T-helper 22 cell (primary cell): Measurements from ENCODE around the gene TMC7.

Experiments used
- DNase-seq: peaks from one replicate; pipeline ENCODE4 v3.0.0-alpha.2; 2020; ENCODE audit warnings: low read depth

Gene TMC7

DNA sequence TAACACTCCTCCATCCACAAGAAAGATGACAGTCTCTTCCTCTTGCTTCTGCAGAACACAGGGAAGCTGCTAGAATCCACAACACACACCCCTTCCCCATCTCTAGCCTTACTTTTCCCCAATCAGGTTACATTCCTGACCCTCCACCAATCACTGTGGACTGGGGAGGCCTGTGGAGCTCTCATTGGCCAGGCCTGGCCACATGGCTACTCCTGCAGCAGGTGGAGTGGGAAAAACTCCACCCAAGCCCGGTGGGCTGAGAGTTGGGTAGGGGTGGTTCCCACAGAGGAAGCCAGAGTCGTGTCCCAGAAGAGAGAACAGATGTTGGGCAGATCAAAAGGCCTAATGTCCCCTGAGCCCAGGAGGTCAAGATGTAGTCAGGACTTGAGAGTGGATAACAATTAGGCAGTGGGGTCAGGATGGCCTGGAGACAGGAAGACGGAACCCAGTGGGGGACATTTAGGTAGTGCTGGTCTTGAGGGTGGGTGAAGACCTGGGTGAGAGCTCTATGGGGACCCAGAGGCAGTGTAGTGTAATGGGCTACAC, 105.7 kb downstream of the TMC7 start:
- DNase-seq = no peak

DNA sequence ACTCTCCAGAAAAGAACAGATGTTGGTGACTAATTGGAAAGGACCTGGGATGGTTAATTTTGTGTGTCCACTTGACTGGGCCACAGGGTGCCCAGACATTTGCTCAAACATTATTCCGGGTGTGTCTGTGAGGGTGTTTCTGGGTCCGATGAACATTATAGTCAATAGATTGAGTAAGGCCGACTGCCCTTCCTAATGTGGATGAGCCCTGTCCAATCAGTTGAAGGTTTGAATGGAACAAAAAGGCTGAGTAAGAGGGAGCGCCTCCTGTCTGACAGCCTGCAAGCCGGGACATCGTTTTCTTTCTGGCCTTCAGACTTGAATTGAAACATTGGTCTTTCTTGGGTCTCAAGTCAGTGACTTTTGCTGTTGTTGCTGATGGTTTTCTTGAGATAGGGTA, 107.2 kb downstream of the TMC7 start:
- DNase-seq = no peak

DNA sequence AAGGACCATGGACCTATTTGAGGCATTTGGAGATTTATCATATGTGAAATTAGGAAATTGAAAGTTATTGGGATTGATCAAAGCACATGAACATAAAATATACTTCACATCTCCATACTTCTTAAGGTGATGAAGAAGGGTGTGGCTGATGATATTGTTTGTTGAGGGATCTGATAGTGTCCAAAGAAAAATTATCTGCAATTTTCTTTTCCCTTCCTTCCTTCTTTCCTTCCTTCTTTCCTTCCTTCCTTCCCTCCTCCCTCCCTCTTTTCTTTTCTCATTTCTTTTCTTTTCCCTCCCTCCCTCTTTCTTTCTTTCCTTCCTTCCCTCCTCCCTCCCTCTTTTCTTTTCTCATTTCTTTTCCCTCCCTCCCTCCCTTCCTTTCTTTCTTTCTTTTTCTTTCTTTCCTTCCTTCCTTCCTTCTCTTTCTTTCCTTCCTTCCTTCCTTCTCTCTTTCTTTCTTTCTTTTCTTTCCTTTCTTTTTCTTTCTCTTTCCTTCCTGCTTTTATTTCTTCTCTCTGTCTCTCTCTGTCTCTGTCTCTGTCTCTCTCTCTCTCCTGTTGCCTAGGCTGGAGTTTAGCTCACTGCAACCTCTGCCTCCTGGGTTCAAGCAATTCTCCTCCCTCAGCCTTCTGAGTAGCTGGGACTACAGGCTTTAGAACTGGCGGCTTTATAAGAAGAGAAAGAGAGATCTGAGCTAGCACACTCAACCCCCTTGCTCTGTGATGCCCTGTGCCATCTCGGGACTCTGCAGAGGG, 109.1 kb downstream of the TMC7 start:
- no peak for DNase-seq

DNA sequence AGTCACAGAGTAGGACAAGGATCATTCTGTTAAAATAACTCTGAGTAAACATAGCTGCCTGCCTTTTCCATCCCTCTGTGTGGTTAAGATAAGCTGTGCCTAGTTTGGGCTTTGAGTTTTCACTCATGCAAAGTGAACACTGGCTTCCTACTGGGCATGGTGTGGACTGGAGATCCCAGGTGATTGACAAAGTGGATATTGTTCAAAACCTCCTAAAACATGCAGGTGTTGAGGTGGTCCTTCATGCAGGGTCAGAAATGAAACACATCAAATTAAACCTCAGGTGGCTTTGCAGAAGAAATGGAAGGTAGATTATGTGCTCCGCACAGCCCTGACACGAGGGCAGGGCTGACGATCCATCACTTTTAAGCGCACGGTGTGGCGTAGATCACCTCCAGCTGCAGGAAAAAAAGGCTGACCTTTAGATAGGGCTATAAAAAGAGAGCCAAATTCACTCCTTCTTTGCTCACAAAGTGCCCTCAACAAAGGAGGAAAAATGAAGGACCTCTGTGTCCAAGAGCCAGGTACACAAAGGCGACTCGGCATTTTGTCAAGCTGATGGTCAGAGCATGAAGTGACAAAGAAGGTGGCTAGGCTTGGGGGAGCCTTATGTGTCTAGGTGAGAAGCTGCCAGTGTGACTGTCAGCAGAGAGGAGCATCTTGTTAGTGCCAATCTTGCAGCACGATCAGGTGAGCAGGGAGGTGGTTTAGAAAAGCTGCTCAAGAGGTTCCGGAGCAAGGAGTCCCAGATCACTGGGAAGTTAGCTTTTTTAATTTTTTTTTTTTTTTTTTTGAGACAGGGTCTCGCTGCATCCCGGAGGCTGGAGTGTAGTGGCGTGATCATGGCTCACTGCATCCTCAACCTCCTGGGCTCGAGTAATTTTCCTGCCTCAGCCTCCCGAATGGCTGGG, 110.2 kb downstream of the TMC7 start:
- no peak for DNase-seq

DNA sequence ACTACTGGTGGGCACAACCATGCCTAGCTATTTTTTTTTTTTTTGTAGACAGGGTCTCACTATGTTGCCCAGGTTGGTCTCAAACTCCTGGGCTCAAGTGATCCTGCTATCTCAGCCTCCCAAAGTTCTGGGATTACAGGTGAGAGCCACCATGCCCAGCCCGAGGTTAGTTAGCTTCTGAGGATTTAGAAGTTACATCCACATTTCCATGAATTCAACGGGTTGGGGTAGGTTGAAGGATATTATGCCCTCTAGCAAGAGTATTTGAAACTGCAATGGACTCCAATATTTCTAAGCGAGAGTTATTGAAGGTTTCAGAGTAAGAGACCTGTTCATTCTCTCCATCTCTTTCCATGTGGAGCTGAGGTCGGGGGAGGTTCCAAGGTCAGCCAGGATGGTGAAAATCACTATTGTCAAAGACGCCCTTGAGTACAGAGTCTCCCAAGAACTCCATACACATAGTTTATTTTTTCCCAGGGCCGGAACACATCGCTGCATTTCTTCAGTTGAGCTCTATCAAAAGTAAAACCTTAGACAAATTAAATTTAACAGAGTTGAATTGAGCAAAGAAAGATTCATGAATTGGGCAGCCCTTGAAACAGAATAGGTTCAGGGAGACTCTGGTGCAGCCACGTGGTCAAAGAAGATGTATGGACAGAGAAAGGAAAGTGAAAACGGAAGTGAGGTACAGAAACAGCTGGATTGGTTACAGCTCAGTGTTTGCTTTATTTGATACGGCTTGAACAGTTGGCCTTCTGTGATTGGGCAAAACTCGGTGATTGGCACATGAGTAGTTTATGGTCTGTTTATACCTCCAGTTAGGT, 111.0 kb downstream of the TMC7 start:
- DNase-seq = no peak

DNA sequence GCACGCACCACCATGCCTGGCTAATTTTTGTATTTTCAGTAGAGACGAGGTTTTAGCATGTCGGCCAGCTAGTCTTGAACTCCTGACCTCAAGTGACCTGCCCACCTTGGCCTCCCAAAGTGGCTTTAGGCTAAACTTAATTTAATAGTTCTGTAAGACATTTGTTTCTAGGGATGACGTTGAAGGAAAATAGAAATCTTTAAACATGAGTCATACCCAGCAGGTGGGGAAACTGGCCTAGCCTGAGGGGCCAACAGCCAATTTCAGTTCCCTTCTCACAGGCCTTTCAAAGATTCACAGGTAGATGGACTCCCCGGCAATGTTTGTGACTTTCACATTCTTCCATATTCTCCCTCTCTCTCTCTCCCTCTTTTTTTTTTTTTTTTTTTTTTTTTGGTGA, 111.9 kb downstream of the TMC7 start:
- no peak for DNase-seq

DNA sequence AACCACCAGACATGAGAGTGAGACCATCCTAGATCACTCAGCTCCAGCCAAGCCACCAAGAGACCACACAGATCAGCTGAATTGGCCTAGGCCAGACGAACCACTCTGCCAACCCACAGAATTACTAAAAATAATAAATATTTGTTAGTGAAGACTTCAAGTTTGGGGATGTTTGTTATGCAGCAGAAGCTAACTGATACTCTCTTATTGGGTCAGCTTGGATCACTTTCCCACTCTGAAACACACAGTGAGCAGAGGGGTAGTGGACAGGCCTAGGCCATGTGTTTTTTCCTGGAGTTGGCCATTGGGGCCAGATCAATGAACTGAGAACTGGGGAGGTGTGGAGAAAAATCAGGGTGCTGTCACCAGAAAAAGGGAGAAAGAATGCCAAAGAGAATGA, 114.4 kb downstream of the TMC7 start:
- no peak for DNase-seq

DNA sequence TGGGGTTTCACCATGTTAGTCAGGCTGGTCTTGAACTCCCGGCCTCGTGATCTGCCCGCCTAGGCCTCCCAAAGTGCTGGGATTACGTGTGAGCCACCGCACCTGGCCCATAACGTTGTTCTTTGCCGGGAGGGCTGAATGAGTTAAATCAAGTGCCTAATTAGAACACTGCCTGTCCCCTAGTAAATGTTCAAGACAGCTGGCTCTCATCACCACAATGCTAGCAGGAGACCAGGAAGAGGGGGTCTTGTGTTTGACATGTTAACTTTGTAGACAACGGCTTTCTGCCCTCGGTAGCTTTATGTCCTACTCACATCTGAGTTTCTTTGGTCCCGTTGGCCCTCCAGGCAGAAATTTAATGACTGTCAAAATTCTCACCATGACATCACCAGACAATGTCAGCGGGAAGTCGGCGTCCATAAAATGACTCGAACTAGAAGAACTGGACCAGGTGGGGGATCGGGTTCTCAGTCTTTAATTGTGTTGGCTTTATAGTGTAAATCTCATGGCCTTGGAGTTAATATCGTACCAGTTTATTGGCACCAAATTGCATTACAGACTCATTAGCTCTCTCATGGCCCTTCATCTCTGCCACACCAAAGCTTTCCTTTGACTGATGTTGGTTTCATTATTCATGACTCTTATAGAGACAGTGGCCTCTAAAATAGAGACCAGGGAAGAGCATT, 118.6 kb downstream of the TMC7 start:
- no peak for DNase-seq

DNA sequence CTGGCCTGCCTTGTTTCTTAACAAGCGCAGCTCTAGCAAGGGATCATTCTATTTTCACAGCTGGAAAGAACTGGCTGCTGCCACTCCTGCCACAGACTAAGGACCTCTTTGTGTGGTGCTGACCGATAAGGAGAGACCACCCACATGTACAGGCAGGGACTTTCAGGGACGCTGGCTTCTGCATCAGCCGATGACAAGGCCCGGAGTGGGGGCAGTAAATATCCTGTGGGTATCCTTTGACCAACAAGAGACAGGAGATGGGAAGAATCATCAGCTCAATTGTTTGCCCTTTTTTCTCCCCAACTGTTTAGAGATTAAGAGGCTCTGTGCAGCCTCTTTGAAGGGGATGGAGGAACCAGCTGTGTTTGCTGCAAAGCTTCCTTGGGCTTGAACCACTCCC, 120.9 kb downstream of the TMC7 start:
- no peak for DNase-seq

DNA sequence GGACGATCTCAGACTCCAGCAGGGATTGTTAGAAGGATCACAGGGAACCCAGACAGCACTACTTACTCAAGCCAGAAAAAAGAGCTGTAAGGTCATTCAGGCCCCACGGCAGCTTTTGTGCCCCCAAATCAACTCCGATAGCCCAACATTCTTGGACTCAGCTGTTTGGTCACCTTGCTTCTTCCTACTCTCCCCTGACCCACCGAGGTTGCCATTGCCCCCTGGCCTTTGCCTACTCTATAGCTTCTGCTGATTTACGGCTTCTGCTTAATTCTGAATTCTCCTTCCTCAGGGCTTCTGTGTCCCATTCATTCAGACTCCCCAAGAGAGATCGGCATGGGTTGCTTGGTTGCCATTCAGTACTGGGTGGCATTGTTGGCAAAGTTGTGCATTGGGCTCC, 121.4 kb downstream of the TMC7 start:
- DNase-seq = no peak

DNA sequence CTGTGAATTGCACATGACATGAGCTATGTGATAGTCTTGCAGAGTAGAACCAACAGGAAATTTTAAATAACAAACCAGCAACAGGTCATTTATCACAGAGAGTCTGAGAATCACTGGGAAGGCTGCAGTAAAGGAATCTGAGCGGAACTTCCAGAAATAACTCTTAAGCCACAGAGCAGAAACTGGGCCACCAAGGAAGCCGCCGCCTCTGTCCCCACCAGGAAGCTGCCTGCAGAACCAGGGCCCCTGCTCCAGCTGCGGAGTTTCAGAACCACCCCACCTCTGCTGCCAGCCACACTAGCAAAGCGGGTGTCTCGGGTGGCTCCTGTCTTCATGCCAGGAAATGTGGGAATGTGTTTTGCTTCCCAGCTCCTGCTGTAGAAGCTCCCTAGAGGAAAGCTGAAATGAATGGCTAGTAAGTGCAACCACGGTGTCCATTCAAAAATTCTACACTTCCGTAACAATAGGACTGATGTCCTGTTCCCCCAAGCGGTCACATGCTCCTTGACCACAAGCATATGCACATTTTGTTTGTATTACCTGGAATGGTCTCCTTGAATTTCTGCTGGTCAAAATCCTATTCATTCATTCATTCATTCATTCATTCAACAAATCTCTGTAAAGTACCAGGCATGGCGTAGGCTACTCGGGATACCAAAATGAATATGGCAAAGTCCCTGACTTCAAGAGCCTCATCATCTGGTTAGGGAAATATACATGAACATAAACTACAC, 122.3 kb downstream of the TMC7 start:
- DNase-seq = no peak

DNA sequence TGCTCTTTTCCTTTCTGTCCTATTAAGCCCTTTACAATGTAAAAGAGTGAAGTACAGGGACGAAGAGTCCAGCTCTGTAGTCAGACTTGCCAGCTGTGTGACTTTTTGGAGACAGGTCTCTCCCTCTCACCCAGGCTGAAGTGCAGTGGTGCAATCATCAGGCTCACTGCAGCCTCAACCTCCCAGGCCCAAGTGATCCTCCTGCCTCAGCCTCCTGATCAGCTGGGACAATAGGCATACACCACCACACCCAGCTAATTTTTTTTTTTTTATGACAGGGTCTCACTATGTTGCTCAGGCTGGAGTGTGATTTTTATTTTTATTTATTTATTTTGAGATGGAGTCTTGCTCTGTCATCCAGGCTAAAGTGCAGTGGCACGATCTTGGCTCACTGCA, 122.9 kb downstream of the TMC7 start:
- no peak for DNase-seq

DNA sequence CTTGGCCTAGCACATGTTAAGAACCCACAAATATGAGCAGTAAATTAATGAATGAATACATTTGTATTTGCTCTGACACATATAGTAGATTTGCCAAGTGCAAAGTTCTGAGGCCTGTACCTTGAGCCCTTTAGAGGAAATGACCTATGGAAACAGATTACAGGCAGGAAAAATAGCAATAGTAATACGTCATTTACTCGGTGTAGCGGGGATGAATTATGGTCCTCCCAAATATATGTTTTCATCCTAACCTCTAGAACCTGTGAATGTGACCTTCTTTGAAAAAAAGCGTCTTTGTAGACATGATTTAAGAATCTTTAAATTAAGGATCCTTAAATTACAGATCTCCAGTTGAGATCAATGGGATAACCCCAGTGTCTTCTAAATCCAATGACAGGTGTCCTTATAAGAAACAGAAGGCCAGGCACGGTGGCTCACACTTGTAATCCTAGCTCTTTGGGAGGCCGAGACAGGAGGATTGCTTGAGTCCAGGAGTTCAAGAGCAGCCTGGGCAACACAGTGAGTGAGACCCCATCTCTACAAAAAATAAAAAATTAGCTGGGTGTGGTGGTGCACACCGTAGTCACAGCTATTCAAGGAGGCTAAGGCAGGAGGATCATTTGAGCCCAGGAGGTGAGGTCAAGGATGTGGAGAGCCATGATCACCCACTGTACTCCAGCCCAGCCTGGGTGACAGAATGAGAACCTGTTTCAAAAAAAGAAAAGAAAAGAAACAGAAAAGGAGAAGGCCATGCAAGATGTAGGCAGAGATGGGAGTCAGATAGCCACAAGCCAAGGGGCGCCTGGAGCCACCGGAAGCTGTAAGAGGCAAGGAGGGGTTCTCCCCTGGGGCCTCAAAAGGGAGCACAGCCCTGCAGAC, 124.9 kb downstream of the TMC7 start:
- DNase-seq = no peak

DNA sequence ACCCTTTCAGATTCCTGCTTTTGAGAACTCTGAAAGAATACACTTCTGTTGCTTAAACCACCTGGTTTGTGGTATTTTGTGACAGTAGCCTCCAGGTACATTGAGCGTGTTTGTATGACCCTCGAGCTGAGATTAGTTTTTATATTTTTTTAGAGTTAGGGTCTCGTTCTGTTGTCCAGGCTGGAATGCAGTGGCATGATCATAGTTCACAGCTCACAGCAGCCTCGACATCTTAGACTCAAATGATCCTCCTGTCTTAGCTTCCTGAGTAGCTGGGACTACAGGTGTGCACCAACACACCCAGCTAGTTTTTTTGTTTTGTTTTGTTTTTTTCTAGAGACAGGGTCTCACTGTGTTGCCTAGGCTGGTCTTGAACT, 125.5 kb downstream of the TMC7 start:
- no peak for DNase-seq

DNA sequence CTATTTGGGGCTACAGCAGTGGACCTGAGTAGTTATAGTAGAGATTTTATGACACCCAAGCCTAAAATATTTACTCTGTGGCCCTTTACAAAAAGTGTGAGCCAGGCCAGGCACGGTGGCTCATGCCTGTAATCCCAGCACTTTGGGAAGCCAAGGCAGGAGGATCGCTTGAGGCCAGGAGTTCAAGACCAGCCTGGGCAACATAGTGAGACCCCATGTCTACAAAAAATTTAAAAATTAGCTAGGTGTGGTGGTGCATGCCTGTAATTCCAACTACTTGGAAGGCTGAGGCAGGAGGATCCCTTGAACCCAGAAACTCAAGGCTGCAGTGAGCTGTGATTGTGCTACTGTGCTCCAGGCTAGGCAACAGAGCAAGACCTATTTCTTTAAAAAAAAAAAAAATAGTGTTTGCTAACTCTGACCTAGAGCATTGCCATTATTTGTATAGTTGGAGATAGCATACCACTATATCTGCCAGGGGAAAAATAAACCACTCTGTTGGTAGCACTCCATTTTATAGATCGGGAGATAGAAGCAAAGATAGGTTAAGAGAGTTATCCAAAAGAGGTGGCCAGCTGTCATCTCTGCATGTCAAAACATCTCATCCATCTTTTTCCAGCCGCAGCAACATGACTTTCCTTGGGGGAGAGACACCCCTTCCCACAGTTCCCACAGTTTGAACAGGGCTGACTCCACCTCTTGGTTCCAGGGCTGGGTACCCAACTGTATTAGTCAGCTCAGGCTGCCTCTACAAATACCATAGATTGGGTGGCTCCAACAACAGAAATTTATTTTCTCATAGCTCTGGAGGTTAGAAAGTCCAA, 127.0 kb downstream of the TMC7 start:
- no peak for DNase-seq

DNA sequence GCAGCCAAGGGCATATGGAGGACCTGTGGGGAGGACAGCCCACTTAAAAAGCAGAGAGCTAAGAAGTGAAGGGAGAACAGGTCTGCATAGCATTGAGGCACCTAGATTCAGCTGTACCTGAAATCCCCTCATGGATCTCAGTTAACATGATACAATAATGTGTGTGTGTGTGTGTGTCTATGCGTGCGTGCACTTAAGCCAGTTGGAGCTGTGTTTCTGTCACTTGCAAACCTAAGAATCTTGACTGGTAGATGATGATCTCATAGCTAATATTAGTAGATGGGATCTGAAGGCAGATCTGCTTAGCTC, 128.3 kb downstream of the TMC7 start:
- no peak for DNase-seq
